HG02938 (cell line): Measurements from ENCODE around the gene SMO.
A peak's percentile ranks its signal among the peaks of the same experiment; 100 is the strongest.
"Not testable (repeated sequence)": the region's sequence is repeated elsewhere in the genome, so short reads cannot be mapped to it uniquely, and the experiment has no call there.

Source experiments
- ATAC-seq: cut with Tn5 transposase; IDR thresholded peaks from one replicate; pipeline ENCODE4 v1.9.1; 2021; ENCODE audit warnings: mild to moderate bottlenecking, moderate library complexity; ENCODE audit not compliant: unreplicated experiment

SMO gene

DNA sequence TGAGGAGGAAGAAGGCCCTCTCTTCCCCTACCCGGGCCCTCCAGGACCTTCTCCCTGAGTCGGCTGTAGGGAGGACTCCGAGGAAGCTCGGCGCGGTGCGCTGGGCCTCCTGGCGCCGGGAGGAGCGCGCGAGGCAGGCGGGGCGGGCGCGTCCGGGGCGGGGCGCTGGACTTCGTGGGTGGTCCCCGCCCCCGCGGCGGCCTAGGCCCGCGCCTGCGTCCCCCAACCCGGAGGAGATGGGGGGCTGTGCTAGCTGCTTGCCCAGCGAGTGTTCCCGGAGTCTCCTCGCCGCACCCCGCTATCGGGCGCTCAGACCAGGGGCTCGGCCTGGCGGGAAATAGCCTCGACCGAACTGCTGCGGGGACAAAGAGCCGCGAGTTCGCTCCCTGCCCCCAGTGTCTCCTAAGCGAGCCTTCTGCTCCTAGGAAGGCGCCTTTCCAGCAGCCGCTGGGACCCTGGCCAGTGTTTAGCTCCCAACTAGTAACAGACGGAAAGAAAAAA lies 19.2 kb upstream of the SMO start:
- ATAC-seq = no peak

DNA sequence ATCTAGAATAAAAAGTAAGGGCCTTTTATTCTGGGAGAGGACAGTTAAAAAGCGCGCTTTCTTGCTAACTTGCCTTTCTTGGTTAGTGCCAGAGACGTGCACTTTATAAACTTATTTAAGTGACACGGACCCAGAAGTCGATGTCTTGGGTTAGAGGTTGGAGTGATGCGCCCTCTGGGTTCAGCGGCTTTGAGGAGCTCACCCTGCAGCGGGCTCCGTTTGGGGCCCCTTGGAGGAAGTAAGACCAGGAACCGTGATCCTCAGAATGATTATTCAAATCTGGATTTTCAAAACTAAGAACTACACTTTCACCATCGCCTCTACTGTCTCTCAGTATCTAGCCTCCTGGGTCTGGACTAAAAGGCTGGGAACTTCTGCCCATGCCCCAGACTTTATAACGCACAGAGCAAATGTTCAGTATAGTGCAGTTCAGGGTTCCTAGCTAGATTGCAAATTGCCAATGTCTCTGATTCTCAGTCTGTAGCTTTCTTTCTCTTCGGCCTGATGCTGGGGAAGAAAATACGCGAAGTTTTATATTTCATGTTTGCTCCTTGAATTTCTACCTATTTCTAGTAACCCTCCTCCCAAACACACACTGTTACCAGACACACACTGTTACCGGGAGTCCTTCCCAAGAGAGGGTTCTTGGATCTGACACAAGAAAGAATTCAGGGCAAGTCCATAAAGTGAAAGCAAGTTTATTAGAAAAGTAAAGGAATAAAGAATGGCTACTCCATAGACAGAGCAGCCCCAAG lies 18.6 kb upstream of the SMO start:
- peak; percentile 45 for ATAC-seq

DNA sequence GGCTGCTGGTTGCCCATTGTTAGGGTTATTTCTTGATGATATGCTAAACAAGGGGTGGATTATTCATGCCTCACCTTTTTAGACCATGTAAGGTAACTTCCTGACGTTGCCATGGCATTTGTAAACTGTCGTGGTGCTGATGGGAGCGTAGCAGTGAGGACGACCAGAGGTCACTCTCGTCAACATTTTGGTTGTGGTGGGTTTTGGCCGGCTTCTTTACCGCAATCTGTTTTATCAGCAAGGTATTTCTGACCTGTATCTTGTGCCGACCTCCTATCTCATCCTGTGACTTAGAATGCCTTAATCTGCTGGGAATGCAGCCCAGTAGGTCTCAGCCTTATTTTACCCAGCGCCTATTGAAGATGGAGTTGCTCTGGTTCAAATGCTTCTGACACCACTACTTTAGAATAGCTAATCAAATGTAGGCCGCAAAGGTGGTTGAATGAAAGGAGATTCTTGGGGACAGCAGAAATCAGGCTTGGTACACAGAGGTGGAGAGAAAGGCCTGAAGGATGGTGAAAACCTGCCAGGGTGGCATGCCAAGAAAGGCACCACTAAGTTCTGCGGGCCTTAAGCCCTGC lies 17.9 kb upstream of the SMO start:
- ATAC-seq = no peak

DNA sequence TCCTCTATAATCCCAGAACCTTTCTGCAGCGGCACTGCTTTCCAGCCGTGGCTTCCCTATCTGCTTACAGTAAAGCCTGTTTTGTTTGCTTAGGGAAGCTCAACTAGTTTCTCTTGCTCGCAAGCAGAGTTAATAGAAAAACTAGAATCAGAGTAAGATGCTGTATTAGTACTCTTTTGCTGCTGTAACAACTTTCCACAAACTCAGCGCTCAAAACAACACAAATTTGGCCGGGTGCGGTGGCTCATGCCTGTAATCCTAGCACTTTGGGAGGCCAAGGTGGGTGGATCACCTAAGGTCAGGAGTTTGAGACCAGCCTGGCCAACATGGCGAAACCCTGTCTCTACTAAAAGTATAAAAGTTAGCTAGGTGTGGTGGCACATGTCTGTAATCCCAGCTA lies 14.6 kb upstream of the SMO start:
- not testable (repeated sequence) for ATAC-seq

DNA sequence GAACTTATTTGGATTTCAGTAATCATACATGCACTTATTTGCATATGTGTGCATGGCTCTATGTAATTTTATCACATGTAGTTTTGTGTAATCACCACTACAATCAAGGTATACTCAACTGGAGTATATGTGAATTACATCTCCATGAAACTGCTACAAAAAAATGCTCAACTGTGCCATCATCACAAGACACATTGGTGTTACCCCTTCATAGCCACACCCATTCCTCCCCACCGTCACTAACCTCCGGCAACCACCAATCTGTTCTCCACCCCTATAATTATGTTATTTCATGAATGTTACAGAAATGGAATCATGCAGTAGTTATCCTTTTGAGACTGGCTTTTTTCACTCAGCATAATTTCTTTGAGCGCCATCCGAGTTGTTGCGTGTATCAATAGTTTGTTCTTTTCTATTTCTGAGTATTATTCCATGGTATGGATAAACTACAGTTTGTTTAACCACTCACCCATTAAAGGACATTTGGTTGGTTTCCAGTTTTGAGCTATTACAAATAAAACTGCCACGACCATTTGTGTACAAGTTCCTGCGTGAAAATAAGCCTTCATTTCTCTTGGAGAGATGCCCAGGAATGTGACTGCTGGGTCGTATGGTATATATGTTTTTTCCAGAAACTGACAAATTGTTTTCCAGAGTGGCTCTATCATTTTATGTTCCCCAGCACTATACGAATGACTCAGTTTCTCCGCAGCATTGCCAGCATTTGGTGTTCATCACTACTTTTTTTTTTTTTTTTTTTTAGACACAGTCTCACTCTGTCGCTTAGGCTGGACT lies 11.3 kb upstream of the SMO start:
- no peak for ATAC-seq

DNA sequence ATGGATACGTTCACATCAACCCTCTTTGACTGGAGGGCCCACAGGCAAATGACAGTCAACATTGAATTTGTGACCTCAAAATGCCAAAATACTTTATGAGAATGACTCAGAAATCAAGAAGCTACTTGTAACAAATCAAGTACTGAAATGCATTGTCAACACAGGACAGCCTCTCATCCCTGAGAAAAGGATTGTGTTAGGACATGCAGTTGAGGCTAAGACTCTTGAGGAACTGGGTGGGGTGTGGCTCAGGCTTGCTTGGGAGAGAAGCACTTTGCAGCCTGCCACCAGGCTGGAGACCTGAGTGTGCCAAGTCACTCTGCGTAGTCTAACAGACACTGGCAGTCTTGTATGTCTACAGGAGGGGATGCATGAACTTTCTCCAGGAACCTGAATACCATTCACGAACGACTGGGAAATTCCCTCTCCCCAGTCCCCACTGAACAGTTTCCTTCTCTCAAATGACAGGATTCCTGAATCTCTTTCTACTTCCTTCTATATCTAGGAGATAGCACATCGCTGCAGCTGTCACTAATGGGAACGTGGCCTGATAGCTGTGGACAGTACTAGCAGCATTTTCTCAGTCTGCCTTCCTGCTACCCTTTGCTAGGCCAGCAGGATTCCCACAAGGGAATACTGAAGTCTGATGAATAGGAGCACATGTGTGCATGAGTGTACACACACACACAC lies 3.3 kb upstream of the SMO start:
- ATAC-seq = no peak

DNA sequence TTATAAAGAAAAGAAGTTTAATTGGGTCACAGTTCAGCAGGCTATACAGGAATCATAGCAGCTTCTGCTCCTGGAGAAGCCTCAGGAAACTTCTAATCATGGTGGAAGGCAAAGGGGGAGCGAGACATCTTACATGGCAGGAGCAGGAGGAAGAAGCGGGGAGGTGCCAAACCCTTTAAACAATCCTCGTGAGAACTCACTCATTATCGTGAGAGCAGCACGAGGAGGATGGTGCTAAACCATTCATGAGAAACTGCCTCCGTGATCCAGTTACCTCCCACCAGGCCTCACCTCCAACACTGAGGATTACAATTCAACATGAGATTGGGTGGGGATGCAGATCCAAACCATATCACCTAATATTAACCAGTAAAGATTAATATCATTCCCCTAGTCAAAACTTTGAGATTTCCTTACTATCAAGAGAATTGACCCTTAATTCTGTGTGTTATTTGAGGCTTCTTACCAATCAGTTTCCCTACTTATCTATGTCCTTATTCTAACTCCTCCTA lies 1.6 kb upstream of the SMO start:
- no peak for ATAC-seq

DNA sequence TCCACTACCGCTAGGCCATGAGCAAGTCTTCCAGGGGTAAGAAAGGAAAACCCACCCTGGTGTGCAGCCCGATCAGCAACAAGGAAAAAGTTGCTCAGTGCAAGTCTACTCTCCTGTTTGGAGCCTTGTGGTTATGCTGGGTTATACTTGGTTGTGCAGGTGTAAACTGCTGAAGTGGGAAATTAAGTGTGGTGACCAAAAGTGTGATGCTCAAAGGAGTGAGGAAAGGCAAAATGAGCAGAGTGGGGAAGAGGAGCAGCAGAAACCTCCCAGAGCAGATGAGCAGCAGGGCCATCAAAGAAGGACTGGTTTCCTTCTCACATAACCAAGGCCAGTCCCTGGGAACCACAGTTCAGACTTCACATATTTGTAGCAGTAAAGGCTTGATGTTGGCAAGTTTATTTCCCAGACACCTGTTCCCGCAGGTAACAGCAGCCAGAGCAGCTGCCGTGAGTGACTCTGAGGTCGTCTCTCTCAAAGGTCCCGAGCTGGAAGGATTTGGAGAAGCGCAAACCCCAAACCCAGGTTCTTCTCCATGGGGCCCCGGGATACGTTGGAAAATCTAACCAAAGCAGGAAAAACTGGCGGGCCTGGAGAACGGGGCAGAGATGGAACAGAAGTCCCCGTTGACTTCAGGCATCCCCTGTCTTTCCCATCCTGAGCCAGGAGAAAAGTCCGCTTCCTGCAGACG lies 607 bp upstream of the SMO start:
- ATAC-seq = no peak

DNA sequence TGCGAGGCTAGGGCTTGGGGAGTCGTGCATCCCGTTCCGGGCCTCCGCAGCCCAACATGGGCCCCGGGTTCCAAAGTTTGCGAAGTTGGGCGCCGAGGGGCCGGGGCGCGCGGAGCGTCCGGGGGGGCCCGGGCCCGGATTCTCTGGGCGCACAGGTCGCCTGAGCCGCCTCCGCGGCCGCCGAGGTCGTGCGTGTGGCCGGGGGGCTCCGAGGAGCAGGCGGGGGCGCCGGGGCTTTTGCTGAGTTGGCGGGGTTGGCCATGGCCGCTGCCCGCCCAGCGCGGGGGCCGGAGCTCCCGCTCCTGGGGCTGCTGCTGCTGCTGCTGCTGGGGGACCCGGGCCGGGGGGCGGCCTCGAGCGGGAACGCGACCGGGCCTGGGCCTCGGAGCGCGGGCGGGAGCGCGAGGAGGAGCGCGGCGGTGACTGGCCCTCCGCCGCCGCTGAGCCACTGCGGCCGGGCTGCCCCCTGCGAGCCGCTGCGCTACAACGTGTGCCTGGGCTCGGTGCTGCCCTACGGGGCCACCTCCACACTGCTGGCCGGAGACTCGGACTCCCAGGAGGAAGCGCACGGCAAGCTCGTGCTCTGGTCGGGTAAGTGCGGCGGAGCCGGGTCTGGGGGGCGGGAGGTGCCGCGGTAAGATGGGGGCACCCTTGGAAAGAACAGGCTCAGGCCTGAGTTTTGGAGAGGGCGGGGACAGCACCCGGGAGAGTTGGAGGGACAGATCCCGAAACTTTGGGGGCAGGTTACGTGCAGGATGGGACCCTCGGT lies 643 bp downstream of the SMO start:
- no peak for ATAC-seq

DNA sequence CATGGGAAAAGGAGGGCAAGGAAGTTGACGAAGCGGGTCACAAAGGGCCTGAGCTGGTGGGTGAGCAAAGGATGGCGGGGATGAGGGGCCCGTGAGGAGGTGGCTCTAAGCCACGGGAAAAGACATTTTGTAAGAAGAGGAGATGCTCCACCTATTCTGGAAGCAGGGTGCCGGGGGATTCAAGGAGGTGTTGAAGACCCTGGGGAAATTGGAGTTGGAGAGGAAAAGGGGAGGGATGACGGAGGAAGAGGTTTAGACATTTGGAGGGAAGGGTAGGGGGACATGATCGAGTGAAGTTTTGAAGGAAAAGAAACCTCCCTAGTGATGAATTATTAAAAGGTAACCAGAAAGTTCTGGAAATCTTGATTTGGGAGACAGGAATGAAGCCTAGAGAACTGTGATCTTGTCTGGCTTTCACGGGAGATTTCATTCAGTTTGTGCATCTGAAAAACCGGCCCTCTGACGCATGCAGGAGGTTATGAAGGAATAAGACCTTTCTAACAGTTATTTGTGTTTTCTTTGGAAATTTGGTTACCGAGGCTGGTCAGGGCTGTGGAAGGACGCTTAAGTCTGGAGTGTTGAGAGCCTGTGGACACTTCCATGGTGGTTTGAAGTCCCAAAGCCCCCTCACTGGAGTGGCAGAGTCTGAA lies 1.4 kb downstream of the SMO start:
- no peak for ATAC-seq

DNA sequence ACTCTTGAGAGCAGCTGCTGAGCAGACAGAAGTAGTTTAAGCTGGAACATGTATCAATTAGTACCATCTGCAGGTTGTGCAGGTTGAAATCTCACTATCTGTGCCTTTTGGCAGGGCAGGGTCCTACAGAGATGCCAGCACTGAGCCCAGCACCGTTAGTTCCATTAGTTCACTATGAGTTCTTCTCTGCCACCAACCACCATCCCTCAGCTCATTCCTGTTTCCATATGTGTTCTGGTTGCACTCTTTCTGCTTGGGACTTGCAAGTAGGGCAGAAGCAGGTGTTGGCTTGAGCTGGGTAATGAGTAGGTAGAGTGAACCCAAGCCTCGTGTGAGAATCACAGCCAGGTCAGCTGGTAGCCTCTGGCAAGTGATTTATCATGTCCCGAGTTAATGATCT lies 2.8 kb downstream of the SMO start:
- ATAC-seq = no peak

DNA sequence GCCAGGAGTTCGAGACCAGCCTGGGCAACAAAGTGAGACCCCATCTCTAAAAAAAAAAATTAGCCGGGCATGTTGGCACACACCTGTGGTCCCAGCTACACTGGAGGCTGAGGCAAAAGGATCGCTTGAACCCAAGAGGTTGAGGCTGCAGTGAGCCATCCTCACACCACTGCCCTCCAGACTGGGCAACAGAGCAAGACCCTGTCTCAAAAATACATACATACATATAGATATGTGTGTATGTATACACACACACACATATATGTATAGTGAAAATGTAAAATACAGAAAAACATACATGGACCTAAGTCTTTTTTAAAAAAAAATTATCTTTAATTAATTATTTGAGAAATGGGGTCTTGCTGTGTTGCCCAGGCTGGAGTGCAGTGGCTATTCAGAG lies 5.5 kb downstream of the SMO start:
- no peak for ATAC-seq

DNA sequence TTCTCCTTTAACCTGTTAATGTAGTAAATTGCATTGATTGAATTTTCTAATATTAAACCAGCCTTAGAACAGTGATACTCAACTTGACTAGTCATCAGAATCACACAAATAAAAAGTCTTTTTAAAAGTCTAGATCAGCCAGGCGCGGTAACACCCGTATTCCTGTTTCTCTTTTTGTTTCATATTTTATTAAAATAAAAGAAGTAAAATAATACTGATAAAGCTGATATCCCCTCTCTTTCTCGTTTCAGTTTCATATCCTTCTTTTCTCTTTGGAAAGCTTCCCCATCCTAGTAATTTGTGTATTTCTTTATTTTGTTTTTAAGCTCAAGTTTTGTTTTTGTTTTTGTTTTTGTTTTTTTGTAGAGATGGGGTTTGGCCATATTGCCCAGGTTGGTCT lies 9.3 kb downstream of the SMO start:
- no peak for ATAC-seq

DNA sequence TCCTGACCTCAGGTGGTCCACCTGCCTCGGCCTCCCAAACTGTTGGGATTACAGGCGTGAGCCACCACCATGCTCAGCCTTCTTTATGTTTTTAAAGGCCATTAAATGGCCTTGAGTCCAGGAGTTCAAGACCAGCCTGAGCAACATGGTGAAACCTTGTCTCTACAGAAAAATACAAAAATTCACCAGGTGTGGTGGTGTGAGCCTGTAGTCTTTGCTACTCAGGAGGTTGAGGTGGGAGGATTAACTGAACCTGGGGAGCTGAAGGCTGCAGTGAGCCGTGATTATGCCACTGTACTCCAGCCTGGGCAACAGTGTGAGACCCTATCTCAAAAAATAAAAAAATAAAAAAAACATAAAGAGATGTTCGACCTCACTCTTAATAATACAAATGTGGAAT lies 11.0 kb downstream of the SMO start:
- ATAC-seq = no peak

DNA sequence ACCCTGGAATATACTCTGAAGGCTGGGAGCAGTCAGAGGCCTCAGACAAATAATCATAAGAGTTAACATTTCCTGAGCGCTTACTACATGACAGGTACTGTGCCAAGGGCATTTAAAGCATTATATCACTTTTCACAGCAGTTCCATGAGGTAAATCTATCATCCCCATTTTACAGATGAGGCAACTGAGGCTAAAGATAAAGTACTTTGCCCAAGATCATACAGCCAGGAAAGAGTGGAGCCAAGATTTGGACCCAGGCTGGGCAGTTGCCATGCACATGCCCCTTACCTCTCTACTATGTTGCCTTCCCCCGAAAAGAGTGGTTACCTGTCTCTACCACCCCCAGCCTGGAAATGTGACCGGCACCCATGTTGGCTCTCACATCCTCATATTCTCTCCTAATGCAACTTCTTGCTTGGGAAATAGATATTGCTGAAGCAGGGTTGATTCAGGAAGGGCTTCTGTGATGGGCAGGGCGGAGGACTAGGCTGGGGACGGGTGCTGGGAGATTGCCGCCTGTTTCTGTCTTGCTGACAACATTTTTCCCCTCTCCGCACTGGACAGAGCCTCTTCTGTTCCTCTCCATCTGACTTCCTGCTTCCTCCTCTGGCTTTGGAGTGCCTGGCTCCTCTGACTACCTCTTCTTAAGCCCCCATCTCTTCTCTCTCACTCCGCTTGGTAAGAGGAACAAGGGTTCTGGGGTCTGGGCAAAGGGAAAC lies 13.8 kb downstream of the SMO start:
- ATAC-seq = no peak

DNA sequence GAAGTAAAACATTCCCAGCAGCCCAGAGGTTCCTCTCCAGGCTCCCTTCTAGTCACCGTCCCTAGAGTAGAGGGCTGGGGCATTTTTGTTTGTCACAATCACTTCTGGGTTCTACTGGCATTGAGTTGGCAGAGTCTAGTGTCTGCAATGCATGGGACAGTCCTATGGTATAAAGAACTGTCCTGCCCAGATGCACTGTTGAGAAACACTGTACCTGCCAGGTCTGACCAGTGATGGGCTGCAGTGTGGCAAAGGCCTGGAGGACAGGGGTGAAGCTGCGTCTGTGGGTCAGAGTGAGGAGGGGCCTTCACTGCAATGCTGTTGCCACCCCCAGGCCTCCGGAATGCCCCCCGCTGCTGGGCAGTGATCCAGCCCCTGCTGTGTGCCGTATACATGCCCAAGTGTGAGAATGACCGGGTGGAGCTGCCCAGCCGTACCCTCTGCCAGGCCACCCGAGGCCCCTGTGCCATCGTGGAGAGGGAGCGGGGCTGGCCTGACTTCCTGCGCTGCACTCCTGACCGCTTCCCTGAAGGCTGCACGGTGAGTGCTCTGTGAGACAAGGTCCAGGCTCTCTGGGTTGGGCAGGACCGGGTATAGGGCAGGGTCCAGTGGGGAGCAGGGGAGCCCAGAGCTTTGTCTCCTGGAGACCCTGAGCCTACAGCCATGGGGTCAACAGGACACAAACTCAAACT lies 14.8 kb downstream of the SMO start:
- ATAC-seq = no peak

DNA sequence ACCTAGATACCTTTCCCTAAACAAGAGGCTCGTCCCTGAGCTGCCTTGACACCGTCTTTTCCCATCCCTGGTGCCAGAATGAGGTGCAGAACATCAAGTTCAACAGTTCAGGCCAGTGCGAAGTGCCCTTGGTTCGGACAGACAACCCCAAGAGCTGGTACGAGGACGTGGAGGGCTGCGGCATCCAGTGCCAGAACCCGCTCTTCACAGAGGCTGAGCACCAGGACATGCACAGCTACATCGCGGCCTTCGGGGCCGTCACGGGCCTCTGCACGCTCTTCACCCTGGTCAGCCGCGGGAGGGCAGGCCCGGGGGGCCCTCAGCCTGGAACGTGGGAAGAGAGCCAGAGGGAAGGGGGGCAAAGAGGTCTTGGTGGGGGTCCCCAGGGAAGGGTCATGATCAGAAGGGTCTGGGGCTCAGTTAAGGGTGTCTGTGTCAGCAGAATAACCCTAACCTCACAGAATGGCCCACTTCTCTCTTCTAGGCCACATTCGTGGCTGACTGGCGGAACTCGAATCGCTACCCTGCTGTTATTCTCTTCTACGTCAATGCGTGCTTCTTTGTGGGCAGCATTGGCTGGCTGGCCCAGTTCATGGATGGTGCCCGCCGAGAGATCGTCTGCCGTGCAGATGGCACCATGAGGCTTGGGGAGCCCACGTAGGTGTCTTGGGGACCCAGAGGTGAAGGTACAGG lies 16.8 kb downstream of the SMO start:
- no peak for ATAC-seq
